HEK293T (cell line): ENCODE measurements around the gene RPS21.

Experiments
- BHLHE40 ChIP-seq: fragments of 450-650 bp; IDR thresholded peaks from 2 replicates; pipeline ENCODE4 v1.6.1; 2016; ENCODE audit warnings: mild to moderate bottlenecking, moderate library complexity, borderline replicate concordance
- CTBP1 ChIP-seq: fragments of 450-650 bp; IDR thresholded peaks from 2 replicates; pipeline ENCODE4 v1.6.1; 2016; ENCODE audit warnings: borderline replicate concordance
- ELF4 ChIP-seq: fragments of 450-650 bp; IDR thresholded peaks from 2 replicates; pipeline ENCODE4 v1.6.1; 2017; ENCODE audit warnings: antibody characterized with exemption
- FOXA1 ChIP-seq: fragments of 450-650 bp; IDR thresholded peaks from 2 replicates; pipeline ENCODE4 v1.6.1; 2016; ENCODE audit warnings: mild to moderate bottlenecking
- L3MBTL2 ChIP-seq: fragments of 450-650 bp; conservative IDR thresholded peaks from 2 replicates; pipeline ENCODE4 v1.6.1; 2016; ENCODE audit warnings: mild to moderate bottlenecking
- NFRKB ChIP-seq: fragments of 450-650 bp; IDR thresholded peaks from 2 replicates; pipeline ENCODE4 v1.6.1; 2016; ENCODE audit warnings: mild to moderate bottlenecking, moderate library complexity
- SP1 ChIP-seq: fragments of 450-650 bp; IDR thresholded peaks from 2 replicates; pipeline ENCODE4 v1.6.1; 2017
- SUZ12 ChIP-seq: fragments of 450-650 bp; IDR thresholded peaks from 2 replicates; pipeline ENCODE4 v1.6.1; 2016; ENCODE audit warnings: mild to moderate bottlenecking
- ZNF384 ChIP-seq: fragments of 450-650 bp; IDR thresholded peaks from 2 replicates; pipeline ENCODE4 v1.6.1; 2016

DNA sequence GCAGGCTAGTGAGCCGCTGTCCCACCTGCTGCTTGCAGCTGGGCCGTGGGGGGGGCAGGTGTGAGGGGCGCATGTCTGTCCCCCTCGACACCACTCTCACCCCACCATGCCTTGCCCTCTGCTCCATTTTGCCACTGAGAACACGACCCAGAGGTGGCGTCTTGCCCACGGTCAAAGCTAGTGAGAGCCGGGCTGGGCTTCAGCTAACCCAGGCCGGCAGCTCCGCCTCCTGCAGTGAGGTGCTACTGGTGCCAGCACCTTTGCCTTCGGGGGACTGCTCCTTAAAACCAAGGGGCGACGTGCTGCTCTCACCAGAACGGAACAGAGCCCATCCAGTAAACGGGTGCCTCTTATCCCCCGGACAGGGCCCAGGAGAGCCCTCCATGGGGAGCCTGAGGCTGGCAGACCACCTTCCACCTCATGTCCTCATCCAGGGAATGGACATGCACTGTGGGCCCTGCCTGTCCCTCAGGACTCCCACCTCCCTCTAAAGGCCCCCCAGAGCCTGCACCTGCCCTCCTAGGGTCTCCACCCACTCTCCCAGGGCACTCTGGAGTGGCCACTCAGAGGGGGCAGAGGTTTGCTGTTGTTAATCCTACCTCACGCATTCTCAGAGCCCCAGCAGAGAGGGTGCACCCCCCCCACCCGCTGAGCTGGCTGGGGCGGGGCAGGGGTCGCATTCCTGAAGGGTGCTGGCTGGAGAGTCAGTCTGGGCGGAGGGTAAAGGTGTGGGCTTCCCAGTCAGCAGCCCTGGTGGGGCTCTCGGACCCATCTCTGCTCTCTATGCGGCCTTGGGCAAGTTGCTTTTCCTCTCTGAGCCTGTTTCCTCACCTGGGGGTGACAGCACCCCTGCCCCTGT is 37.6 kb downstream of the RPS21 start:
- no peak for TF ChIP-seq NFRKB
- TF ChIP-seq CTBP1, result no peak
- no peak for TF ChIP-seq L3MBTL2
- no peak for TF ChIP-seq BHLHE40
- no peak for TF ChIP-seq SP1
- TF ChIP-seq ZNF384, result no peak
- TF ChIP-seq FOXA1, result no peak
- TF ChIP-seq SUZ12, result no peak
- TF ChIP-seq ELF4, result no peak
